ENCODE measurements around the gene PLEKHA7.
A peak's percentile ranks its signal among the peaks of the same experiment; 100 is the strongest.

The PLEKHA7 gene

DNA sequence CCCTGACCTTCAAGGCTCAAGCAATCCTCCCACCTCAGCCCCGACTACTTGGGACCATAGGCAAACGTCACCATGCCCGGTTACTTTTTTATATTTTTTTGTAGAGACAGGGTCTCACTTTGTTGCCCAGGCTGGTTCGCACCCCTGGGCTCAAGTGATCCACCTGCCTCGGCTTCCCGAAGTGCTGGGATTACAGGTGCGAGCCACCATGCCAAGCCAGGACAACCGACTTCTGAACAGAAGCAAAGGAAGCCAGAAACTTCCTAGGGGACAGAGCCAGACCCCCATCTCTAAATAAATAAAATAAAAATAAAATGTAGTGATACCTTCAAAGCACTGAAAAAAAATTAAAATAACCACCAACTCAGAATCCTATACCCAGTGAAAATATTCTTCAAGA, 249.3 kb downstream of the PLEKHA7 start:
- no peak for DNase-seq

DNA sequence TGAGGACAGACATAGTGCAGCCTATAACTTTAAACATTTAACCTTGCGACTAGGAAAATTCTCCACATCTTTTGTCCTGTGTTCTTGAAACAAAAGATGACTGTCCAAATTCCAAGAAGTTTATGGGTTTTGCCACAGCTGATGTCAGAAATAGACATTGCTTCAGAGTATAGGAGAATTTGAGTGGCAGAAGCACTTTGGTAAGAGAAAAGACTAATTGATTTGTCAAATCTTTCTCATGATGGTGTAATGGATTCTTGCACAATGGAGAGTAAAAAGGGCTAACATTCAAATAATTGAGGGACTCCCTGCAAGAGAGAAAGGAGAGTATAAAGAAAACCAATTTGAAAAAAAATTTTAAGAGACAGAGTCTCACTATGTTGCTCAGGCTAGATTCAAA, 250.5 kb downstream of the PLEKHA7 start:
- DNase-seq: no peak

DNA sequence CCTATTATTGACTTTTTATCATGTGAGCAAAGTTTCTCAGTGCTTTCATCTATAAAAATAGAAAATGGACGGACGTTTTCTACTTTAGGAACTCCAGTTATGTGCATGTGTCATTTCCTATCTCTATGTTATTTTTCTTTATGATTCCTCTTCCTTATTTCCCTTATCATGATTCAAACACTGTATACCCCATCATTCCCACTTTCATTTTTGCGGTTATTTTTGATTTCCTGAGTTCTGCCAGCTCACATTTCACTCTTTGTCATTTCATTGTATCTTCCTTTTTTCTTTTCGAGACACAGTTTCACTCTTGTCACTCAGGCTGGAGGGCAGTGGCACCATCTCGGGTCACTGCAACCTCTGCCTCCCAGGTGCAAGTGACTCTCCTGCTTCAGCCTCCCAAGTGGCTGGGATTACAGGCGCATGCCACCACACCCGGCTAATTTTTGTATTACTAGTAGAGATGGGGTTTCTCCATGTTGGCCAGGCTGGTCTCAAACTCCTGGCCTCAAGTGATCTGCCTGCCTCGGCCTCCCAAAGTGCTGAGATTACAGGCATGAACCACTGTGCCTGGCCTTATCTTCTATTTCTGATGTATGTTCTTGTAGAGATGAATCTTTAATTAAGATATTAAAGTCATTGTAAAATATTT, 254.2 kb downstream of the PLEKHA7 start:
- DNase-seq: no peak

DNA sequence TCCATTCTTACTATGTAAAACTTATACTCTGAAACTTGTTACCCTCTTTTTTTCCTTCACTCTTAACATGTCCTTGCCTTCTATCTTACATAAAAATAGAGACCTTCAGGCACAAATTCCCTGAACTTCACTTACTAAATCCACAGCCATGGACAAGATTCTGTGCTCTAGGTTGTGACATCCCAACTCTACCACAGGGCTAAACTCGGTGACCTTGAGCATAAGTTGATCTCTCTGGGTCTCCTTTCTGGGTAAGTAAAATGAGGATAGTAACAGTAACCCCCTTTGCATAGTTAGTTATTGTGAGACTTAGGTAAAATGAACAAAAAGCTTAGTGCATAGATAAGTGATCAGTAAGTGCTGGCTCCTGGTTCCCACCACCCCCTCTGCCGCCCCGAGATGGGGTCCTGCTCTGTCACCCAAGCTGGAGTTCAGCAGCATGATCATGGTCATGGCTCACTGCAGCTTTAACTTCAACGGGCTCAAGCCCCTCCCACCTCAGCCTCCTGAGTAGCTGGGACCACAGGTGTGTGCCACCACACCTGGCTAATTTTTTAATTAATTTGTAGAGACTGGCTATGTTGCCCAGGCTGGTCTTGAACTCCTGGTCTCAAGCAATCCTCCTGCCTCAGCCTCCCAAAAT, 255.7 kb downstream of the PLEKHA7 start:
- no peak for DNase-seq

DNA sequence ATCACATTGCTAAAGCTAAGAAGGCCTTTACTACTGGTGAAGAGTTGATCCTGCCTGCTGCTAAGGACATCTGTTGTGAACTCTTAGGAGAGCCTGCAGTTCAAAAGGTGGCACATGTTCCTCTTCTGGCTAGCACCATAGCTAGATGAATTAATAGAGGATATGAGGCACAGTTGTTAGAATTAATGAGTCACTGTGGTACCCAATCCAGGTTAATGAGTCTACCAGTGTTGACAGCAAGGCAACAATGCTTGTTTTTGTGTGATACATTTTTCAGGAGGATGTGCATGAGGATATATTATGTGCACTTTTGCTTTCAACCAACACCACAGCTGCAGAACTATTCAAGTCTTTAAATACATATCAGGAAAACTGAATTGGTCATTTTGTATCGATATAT, 263.8 kb downstream of the PLEKHA7 start:
- DNase-seq: no peak

DNA sequence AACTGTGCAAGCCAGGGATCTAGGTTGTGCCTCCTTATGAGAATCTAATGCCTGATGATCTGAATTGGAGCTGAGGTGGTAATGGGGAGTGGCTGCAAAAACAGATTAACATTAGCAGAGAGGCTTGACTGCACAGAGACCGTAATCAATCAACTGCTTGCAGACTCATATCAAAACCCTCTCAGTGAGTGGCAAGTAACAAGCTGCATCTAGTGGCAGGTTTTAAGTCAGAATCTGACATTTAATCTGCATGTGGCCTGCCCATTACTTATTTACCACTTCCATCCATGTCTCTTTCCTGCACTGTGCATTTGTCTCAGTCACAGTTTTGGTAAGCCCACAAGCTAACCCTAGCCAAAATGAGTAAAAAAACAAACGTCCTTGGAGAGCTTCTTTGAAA, 264.5 kb downstream of the PLEKHA7 start:
- no peak for DNase-seq

DNA sequence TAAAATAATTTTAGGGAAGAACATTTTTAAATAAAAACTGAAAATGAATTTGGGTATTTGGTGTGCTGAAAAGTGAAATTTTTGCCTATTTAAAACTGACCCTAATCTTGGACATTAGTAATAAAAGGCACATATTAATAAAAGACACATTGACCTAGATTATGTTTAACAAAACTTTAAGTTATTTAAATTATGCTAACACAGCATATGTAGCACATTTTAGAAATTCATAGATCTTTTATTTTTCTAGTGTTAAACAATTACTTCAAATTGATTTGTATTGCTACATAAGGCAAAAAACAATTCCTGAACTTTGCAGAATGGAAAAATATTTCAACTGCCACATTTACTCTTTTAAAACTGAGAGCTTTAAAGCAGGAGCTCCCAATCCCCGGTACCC, 265.1 kb downstream of the PLEKHA7 start:
- DNase-seq: no peak

DNA sequence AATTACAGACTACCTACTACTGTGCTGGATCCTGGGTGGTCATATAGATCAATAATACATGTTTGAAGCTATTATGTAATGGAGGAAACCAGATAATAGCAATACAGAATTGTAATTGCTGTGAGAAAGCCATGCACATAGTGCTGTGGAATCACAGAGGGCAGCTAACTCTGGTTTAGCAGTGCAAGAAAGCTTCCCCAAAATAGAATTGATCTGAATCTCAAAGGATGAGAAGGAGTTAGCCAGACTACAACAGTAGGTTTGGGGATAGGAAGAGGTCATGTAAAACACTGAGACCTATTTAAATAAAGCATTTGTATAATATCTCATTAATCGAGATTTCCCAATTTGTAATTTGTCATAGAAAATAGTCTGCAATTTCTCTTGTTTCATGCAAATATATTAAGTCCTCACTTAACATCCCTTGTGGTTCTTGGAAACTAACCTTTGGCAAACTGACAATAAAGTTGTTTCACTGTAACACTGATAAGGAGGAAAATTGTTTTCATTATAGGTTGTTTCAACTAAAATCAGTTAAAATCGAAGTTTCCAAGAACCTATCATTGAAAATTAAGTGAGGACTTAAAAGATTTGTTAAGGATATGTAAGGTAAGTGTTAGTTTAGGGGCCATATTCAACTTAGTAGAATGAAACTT, 268.1 kb downstream of the PLEKHA7 start:
- DNase-seq: no peak

DNA sequence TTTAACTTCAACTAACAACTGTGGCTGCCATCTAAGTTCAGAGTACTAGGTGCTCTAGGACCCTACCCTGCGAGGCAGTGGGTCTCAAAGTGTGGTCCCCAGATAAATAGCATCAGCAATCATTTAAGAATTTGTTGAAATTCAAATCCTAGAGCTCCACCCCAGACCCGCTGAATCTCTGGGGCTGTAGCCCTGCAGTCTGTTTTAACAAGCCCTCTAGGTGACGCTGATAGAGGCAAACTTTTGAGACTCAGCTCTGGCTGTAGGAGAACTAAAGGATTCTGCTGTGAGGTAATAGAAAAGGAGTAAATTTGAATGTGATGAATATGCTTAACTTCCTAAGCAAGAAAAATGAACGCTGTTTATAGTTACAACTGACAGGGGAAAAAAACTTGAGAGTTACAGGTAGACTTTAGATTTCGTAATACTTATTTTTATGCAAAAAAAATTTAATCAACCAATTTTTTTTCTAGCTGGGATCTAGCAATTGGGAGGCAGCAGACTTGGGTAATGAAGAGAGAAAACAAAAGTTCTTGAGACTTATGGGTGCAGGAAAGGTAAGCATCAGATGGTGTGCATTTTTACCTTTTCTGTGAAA, 270.0 kb downstream of the PLEKHA7 start:
- DNase-seq: no peak

DNA sequence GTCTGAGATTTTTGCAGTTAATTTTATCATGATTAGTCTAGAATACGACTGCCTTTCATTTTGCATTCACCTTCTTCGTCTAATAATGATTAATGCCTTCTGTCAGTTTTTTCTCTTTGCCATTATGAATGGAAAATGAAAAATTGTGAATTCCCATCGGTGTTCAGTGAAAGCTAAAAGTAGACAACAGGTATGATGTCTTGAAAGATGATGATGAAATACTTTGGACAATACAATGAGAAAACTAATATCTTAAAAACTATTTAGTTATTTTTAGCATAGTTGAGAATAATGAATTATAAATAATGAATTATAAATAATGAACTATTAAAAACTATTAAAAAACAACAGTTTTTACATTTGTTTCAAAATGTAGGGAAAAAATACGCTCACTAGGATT, 270.7 kb downstream of the PLEKHA7 start:
- DNase-seq: no peak

DNA sequence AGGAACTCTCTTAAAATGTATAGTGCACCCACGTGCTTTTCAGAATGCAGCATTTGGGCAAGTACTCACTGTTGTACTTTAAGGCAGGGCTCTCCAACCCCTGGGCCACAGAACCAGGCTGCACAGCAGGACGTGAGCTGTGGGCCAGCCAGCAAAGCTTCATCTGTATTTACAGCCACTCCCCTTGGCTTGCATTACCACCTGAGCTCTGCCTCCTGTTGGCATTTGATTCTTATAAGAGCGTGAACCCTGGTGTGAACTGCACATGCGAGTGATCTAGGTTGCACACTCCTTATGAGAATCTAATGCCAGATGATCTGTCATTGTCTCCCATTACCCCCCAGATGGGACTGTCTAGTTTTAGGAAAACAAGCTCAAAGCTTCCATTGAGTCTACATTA, 272.7 kb downstream of the PLEKHA7 start:
- no peak for DNase-seq

DNA sequence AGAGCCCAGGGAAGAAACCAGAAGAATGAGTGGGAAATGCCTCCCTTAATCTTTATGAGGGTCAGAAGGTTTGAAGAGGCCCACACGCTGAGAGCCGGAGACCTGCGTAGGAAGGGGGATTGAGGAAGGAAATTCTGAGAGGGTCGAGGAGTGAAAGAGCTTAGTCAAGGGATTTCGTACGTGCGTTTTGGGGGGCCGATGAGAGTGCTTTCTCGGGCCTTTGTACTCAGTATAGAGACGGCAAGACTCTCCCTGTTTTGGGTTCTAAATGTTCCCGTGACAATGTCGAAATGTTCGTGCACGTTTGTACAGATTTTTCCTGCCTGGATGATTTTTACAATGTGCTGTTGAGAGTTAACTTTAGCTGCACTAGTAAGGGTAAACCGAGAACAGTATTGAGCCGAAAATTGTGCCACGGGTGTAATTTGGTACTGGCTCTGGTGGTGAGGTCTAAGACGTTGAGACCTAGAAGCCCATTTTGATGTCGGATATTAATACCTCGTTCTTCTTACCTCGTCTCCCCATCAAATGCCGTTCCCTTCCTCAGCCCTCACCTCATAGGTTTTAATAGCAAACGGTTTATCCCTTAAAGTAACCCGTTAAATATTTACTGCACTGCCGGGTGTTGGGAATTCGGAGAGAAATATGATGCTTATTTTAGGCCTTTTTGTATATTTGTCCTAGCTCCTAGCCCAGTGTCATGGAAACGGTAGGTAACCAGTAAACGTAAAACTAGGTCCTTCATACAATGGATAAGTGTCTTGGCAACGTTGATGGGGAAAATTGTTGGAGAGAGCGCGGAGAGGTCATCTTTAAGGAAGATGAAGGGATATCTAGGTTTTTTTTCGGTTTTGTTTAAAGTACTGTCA, 275.0 kb downstream of the PLEKHA7 start:
- DNase-seq: no peak

DNA sequence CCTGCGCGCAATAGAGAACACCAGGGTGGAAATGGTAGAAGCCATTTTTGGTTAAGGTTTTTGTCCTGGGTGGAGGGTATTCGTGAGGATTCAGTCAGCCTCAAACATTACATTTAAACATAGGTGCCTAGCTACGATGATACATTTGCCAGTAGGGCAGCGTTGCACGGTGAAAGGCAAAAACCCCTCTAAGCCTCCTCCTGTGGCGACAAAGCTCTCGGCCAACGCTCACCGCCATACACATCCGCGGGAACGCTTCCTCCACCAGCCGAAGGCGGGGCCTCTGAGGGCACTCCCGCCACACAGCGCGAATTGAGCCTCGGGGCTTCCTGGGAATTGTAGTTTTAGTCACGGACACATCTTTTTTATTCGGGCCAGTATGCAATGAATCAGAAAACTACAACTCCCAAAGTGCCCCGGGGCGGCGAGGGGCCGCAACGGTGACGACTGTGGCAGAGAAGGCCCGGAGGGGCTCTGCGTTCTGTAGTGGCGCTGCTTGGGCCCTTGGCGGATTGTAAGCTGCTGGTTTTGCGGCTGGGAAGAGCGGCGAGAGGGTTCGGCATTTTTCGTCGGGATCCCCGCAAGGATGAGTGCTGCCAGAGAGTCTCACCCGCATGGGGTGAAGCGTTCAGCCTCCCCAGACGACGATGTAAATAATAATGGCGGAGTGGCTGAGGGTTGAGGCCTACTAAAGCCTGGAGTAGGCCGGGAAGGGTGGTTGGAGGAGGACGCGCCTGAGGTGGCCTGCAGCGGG, 275.8 kb downstream of the PLEKHA7 start, which contains the start of gene C11orf58:
TSS of gene C11orf58 (plus strand) at position 455 of the 754 bp plus-strand sequence. CDS start at position 587, 132 bp downstream.
- DNase-seq: peak; percentile 93

DNA sequence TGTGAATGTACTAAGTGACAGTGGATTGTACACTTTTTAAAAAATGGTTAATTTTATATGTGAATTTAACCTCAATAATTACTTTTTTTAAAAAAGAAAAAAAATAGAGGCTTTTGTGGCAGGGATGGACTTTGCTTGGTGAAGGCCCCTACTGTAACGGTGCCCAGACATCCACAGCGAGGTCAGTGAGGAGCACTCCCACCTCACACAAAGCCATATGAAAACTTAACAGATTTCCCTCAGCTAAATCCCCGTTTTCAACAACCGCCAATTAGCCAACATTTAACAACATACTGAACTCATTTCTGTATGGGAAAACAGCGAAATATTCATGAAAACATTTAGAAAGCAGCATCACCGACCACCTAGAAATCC, 276.4 kb downstream of the PLEKHA7 start:
- DNase-seq: peak; percentile 30

All from activated T-cell treated with anti-CD3 and anti-CD28 coated beads, Interleukin-2, amount 50 U/mL, for 1 hour (primary cell).